A549 (cell line): ENCODE data around the gene MMP17. TPM values are rescaled to one million over a fixed set of nuclear protein-coding genes. Genes with fewer than 3 reads are reported as not detected.

Source experiments
- ATAC-seq, 2 experiments: fragments of 200-7000 bp in 1 of 2; fragments of >200 bp in 1 of 2; cut with Nextera tagmentation in 1 of 2; cut with Tn5 transposase in 1 of 2; 3 replicates each; pipeline versions ENCODE4 v1.8.0 to v1.9.1; 2018 to 2020; ENCODE audit warnings: mild to moderate bottlenecking in 1 of 2, moderate library complexity in 1 of 2
- CTCF ChIA-PET: fragments of 300-600 bp; sonication (Branson Sonifier 250); formaldehyde crosslinking; extraction: SDS; loops from one replicate; lab custom pipeline; 2021; ENCODE audit warnings: antibody characterized with exemption, inconsistent platforms; lab: Yijun Ruan, JAX
- POLR2A ChIA-PET: fragments of 350-600 bp; formaldehyde crosslinking; extraction: SDS; loops from one replicate; lab custom pipeline; 2021; ENCODE audit warnings: antibody characterized with exemption, inconsistent platforms; lab: Yijun Ruan, JAX
- DNase-seq, 2 experiments: peaks; one replicate each; pipeline versions ENCODE4 v3.0.0 to v3.0.0-alpha.2; 2011 to 2016; ENCODE audit warnings: low read depth in 1 of 2, low spot score in 1 of 2
- FAIRE-seq: peaks from 2 replicates; lab custom pipeline; 2011; peaks lifted over from hg19 to GRCh38; lab: Jason Lieb, UNC
- H3K27ac ChIP-seq, 2 experiments: fragments of >200 bp; sonication (Bioruptor Twin); formaldehyde crosslinking; 3 replicates each; pipeline ENCODE4 v1.5.1; 2016 to 2017
- H3K4me1 ChIP-seq: fragments of >200 bp; sonication (Bioruptor Twin); formaldehyde crosslinking; 3 replicates; pipeline ENCODE4 v1.6.1; 2016
- H3K4me2 ChIP-seq: fragments of >200 bp; sonication (Bioruptor Twin); formaldehyde crosslinking; 3 replicates; pipeline ENCODE4 v1.6.1; 2016
- H3K4me3 ChIP-seq: fragments of >200 bp; sonication (Bioruptor Twin); formaldehyde crosslinking; 3 replicates; pipeline ENCODE4 v1.5.1; 2016
- H3K9me3 ChIP-seq: fragments of >200 bp; sonication (Bioruptor Twin); formaldehyde crosslinking; 3 replicates; pipeline ENCODE4 v1.6.1; 2016
- BHLHE40 ChIP-seq: IDR thresholded peaks from 2 replicates; pipeline ENCODE4 v1.6.1; 2012; ENCODE audit warnings: low read depth, low read length, inconsistent platforms
- FOSL2 ChIP-seq, 2 experiments: fragments of 450-650 bp in 1 of 2; fragments of >200 bp in 1 of 2; sonication (Bioruptor Twin) in 1 of 2; formaldehyde crosslinking; IDR thresholded peaks; 2 replicates each; pipeline versions ENCODE4 v1.5.0 to v1.6.1; 2016 to 2020; ENCODE audit warnings: mild to moderate bottlenecking in 1 of 2, moderate library complexity in 1 of 2
- FOXS1 ChIP-seq: fragments of 250-450 bp; sonication (Bioruptor Pico); IDR thresholded peaks from 2 replicates; pipeline ENCODE4 v1.5.0; 2020; ENCODE audit warnings: mild to moderate bottlenecking, moderate library complexity
- HOXA7 ChIP-seq: fragments of 250-450 bp; sonication (Bioruptor Pico); IDR thresholded peaks from 2 replicates; pipeline ENCODE4 v1.5.0; 2020; ENCODE audit warnings: mild to moderate bottlenecking, moderate library complexity
- HOXB13 ChIP-seq: fragments of 250-450 bp; sonication (Bioruptor Pico); IDR thresholded peaks from 2 replicates; pipeline ENCODE4 v1.5.0; 2020; ENCODE audit warnings: low read depth, mild to moderate bottlenecking, moderate library complexity
- JUN ChIP-seq, 2 experiments: fragments of >200 bp; sonication (Bioruptor Twin); formaldehyde crosslinking; IDR thresholded peaks; 2 replicates in 1 of 2; 3 replicates in 1 of 2; pipeline ENCODE4 v1.6.1; 2016 to 2017
- JUNB ChIP-seq: fragments of >200 bp; sonication (Bioruptor Twin); formaldehyde crosslinking; IDR thresholded peaks from 2 replicates; pipeline ENCODE4 v1.6.1; 2016
- KDM1A ChIP-seq: fragments of 200-600 bp; sonication (generic); IDR thresholded peaks from 2 replicates; pipeline ENCODE4 v1.6.1; 2016; ENCODE audit warnings: low read depth, mild to moderate bottlenecking
- MAFK ChIP-seq: fragments of 450-650 bp; IDR thresholded peaks from 2 replicates; pipeline ENCODE4 v1.6.1; 2014; ENCODE audit not compliant: partially characterized antibody
- MYC ChIP-seq: IDR thresholded peaks from 2 replicates; pipeline ENCODE4 v1.6.1; 2012; ENCODE audit warnings: mild to moderate bottlenecking, inconsistent platforms, low read length, improper control_type of control experiment, borderline replicate concordance
- NPAS2 ChIP-seq: fragments of 250-450 bp; sonication (Bioruptor Pico); IDR thresholded peaks from 2 replicates; pipeline ENCODE4 v1.8.0; 2022; ENCODE audit warnings: mild to moderate bottlenecking, moderate library complexity, borderline replicate concordance
- NR3C1 ChIP-seq: fragments of >200 bp; sonication (Bioruptor Twin); formaldehyde crosslinking; IDR thresholded peaks from 3 replicates; pipeline ENCODE4 v1.6.1; 2017
- PHF8 ChIP-seq: fragments of 200-600 bp; sonication (generic); IDR thresholded peaks from 2 replicates; pipeline ENCODE4 v1.6.1; 2016; ENCODE audit warnings: low read depth, mild to moderate bottlenecking, antibody characterized with exemption, moderate library complexity, borderline replicate concordance
- POLR2AphosphoS2 ChIP-seq: conservative IDR thresholded peaks from 2 replicates; pipeline ENCODE4 v1.6.1; 2012; ENCODE audit warnings: low read length, improper control_type of control experiment, inconsistent platforms
- RAD21 ChIP-seq, 2 experiments: fragments of >200 bp in 1 of 2; sonication (Bioruptor Twin) in 1 of 2; formaldehyde crosslinking in 1 of 2; IDR thresholded peaks in 1 of 2; conservative IDR thresholded peaks in 1 of 2; 2 replicates in 1 of 2; 3 replicates in 1 of 2; pipeline ENCODE4 v1.6.1; 2012 to 2018; ENCODE audit warnings: inconsistent platforms in 1 of 2
- SMC3 ChIP-seq: fragments of >200 bp; sonication (Bioruptor Twin); formaldehyde crosslinking; IDR thresholded peaks from 3 replicates; pipeline ENCODE4 v1.6.1; 2018; ENCODE audit warnings: inconsistent platforms
- ZFP36 ChIP-seq: fragments of 450-650 bp; IDR thresholded peaks from 2 replicates; pipeline ENCODE4 v1.6.1; 2014; ENCODE audit warnings: borderline replicate concordance; ENCODE audit not compliant: partially characterized antibody
- ZNF302 ChIP-seq: fragments of 250-450 bp; sonication (Bioruptor Pico); IDR thresholded peaks from 2 replicates; pipeline ENCODE4 v1.9.0; 2021; ENCODE audit warnings: inconsistent platforms, mild to moderate bottlenecking, moderate library complexity
- WGBS: methylation state at CpG from one replicate; pipeline ENCODE4 v1.1.6; 2017; ENCODE audit errors: missing lambda C conversion rate; 5-methylcytosine and 5-hydroxymethylcytosine counted together
- polyA plus RNA-seq, 4 experiments: library from polyadenylated mRNA; depleted of rRNA in 3 of 4; stranded (reverse); fragments of >200 nt; fragmentation: RNase III in 1 of 4; extraction: RNeasy Plus Mini Kit Qiagen cat#74134 plus additional on column Dnase treatment in 1 of 4; gene quantifications; 2 replicates in 3 of 4; 3 replicates in 1 of 4; pipeline ENCODE4 v1.2.3, GENCODE V29; 2011 to 2017
- TF ChIP-seq, protein P1 (sequence below): IDR thresholded peaks from 2 replicates; pipeline ENCODE4 v1.6.1; 2012
- TF ChIP-seq, protein P2 (sequence below): fragments of >200 bp; sonication (Bioruptor Twin); formaldehyde crosslinking; IDR thresholded peaks from 3 replicates; pipeline ENCODE4 v1.5.1; 2016
- TF ChIP-seq, protein P3 (sequence below): fragments of 150-350 bp; IDR thresholded peaks from 2 replicates; pipeline ENCODE4 v1.6.1; 2014; ENCODE audit warnings: low read depth, mild to moderate bottlenecking, low read length
- TF ChIP-seq, protein P4 (sequence below): IDR thresholded peaks from 2 replicates; pipeline ENCODE4 v1.6.1; 2012

Gene MMP17
- polyA plus RNA-seq, 2 of the 4 experiments (the other 2 are of a cell fraction), result 6.2 to 7.9 TPM

DNA sequence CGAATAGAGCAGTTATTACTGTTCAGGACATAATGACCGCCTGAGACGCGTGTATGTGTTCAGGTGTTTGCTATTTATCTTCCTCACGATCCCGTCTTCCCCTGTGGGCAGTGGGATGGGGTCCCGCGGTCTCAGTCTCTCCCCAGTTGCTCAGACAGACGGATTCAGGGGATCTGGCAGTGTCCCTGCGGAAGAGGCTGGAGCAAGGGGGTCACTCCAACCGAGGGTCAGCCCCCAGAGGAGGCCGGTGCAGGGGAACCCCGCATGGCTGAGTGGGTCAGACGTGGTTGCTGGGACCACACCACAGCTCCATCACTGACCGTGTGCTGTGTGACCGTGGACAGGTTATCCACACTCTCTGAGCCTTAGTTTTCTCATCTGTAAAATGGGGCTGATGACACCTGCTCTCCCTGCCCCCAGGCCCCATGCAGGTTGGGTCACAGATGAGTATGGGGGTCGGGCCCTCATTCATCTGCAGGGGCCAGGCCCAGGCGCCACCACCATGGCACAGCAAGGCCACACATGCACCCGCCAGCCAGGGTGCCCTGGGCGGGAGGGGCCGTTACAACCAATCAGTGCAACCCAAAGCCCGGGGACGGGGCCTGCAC is 5.2 kb downstream of the MMP17 start:
- ATAC-seq, result no peak
- H3K4me1 ChIP-seq, result peaks cover 31% of the 10 kb centered on the region
- FAIRE-seq, result no peak
- no peaks in the 10 kb centered on the region for H3K9me3 ChIP-seq
- H3K27ac ChIP-seq, result peak overlapping the region in 1 of 2 experiments; percentile 91; a peak in 2 of 6 replicates
- H3K4me3 ChIP-seq, result no peak overlapping the region
- TF ChIP-seq JUN (IDR thresholded peaks at IDR 0.05), result no peak
- TF ChIP-seq FOXS1 (CRISPR knock-in tag), result no peak
- peak; percentile 27; the same call in 1 of the 2 replicates for TF ChIP-seq KDM1A
- TF ChIP-seq ZNF302 (CRISPR knock-in tag), result no peak
- TF ChIP-seq, protein P1, sequence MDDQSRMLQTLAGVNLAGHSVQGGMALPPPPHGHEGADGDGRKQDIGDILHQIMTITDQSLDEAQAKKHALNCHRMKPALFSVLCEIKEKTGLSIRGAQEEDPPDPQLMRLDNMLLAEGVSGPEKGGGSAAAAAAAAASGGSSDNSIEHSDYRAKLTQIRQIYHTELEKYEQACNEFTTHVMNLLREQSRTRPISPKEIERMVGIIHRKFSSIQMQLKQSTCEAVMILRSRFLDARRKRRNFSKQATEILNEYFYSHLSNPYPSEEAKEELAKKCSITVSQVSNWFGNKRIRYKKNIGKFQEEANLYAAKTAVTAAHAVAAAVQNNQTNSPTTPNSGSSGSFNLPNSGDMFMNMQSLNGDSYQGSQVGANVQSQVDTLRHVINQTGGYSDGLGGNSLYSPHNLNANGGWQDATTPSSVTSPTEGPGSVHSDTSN, result no peak
- no peak for TF ChIP-seq NPAS2 (CRISPR knock-in tag)
- no peak for TF ChIP-seq ZFP36
- TF ChIP-seq HOXB13 (CRISPR knock-in tag), result no peak
- ChIA-PET POLR2A (no interaction called here), CTCF (interaction anchor here (0.6 to 1.8 kb wide), 7 partner anchors 11 to 729 kb away, joined by 3 to 5 read pairs (median 3); no protein-coding TSS in a partner anchor)
- H3K4me2 ChIP-seq, result no peak overlapping the region; the same call in 2 of the 3 replicates
- 83% methylated on average over 20 of the region's 23 CpGs for WGBS
- DNase-seq, result no peak

DNA sequence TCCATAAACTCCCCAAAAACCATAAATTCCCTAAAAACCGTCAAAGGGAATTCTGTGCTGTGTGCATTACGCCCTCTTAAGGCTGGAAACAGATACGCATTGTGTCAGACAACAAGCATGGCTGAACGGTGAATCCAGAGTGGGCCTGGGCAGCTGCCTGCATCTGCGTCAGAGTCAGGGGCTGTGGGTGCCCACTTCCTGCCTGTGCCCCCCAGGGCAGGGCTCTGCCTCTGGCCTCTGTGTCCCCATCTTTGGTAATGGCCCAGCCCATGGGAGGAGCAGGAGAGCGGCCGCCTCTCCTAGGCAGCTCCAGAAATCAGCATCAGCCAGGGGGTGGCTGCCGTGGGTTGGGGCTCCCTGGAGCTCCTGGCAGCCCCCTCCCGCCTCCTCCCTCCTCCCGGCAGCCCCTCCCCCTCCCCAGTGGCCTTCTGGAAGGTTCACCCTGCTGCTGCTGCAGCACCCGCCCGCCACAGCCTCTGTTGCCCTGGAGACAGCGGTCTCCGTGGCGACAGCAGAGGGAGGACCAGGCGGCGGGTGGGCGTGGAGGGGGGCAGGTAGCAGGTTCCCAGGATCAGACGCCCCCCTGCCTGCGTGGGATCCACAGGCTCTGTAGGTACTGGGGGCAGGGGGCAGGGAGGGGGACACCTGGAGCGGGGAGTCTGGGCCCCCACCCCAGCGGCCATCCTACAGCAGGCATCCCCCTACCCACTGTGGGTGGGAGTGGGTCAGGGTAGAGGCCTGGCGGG is 5.9 kb downstream of the MMP17 start:
- CTCF ChIA-PET, result interaction anchor here (0.7 to 3.1 kb wide), 11 partner anchors 10 to 917 kb away, joined by 3 to 12 read pairs (median 3); no protein-coding TSS in a partner anchor
- Histone ChIP-seq H3K4me3 (no peak overlapping the region), H3K4me1 (peaks cover 31% of the 10 kb centered on the region), H3K9me3 (no peaks in the 10 kb centered on the region), H3K4me2 (no peak overlapping the region), H3K27ac (peak overlapping the region in 1 of 2 experiments; percentile 46; a peak in 2 of 6 replicates)
- POLR2A ChIA-PET, result no interaction called here
- DNase-seq, result peak in 1 of 2 experiments; percentile 73
- 63% methylated on average over 7 of the region's 23 CpGs for WGBS
- ATAC-seq, result peak in 1 of 2 experiments; percentile 13; a peak in 3 of 6 replicates
- no peak for FAIRE-seq
- TF ChIP-seq SMC3, result peak; percentile 23; the same call in 1 of the 3 replicates
- TF ChIP-seq MAFK, result no peak
- no peak for TF ChIP-seq BHLHE40
- no peak for TF ChIP-seq POLR2AphosphoS2
- no peak for TF ChIP-seq PHF8
- TF ChIP-seq FOSL2 (IDR thresholded peaks at IDR 0.05), result no peak
- TF ChIP-seq FOSL2 (CRISPR knock-in tag; IDR thresholded peaks at IDR 0.05), result no peak
- TF ChIP-seq RAD21 (conservative IDR thresholded peaks at IDR 0.05 in 1 of 2, IDR thresholded peaks at IDR 0.05 in 1 of 2), result peak; percentile 45 to 73
- TF ChIP-seq, protein P2, sequence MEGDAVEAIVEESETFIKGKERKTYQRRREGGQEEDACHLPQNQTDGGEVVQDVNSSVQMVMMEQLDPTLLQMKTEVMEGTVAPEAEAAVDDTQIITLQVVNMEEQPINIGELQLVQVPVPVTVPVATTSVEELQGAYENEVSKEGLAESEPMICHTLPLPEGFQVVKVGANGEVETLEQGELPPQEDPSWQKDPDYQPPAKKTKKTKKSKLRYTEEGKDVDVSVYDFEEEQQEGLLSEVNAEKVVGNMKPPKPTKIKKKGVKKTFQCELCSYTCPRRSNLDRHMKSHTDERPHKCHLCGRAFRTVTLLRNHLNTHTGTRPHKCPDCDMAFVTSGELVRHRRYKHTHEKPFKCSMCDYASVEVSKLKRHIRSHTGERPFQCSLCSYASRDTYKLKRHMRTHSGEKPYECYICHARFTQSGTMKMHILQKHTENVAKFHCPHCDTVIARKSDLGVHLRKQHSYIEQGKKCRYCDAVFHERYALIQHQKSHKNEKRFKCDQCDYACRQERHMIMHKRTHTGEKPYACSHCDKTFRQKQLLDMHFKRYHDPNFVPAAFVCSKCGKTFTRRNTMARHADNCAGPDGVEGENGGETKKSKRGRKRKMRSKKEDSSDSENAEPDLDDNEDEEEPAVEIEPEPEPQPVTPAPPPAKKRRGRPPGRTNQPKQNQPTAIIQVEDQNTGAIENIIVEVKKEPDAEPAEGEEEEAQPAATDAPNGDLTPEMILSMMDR, result peak; percentile 55
- TF ChIP-seq, protein P3, sequence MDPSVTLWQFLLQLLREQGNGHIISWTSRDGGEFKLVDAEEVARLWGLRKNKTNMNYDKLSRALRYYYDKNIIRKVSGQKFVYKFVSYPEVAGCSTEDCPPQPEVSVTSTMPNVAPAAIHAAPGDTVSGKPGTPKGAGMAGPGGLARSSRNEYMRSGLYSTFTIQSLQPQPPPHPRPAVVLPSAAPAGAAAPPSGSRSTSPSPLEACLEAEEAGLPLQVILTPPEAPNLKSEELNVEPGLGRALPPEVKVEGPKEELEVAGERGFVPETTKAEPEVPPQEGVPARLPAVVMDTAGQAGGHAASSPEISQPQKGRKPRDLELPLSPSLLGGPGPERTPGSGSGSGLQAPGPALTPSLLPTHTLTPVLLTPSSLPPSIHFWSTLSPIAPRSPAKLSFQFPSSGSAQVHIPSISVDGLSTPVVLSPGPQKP, result no peak
- TF ChIP-seq MYC, result no peak
- TF ChIP-seq HOXA7 (CRISPR knock-in tag), result no peak
- TF ChIP-seq, protein P4, sequence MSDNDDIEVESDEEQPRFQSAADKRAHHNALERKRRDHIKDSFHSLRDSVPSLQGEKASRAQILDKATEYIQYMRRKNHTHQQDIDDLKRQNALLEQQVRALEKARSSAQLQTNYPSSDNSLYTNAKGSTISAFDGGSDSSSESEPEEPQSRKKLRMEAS, result no peak
- no peak for TF ChIP-seq NR3C1
- no peak for TF ChIP-seq JUNB
